ENCODE results near the gene DYNC1I1. TPM values are rescaled to one million over a fixed set of nuclear protein-coding genes. Genes with fewer than 3 reads are reported as not detected.

DYNC1I1 gene
- total RNA-seq, 4 donors from 2014 or later = 7.8 to 21.3 (median 11.6) TPM

GRCh38 chr7:96074871-96075270 lies 302.5 kb downstream of the DYNC1I1 start:
- Histone ChIP-seq H3K27me3 (peaks cover 0 to 10% (median 7%) of the 10 kb centered on the region in 3 donors), H3K36me3 (no peaks in the 10 kb centered on the region), H3K4me3 (no peak overlapping the region), H3K4me1 (no peaks in the 10 kb centered on the region), H3K9me3 (no peaks in the 10 kb centered on the region), H3K27ac (no peak overlapping the region)
- no peak for TF ChIP-seq POLR2A (IDR thresholded peaks at IDR 0.05)
- TF ChIP-seq, protein P1, sequence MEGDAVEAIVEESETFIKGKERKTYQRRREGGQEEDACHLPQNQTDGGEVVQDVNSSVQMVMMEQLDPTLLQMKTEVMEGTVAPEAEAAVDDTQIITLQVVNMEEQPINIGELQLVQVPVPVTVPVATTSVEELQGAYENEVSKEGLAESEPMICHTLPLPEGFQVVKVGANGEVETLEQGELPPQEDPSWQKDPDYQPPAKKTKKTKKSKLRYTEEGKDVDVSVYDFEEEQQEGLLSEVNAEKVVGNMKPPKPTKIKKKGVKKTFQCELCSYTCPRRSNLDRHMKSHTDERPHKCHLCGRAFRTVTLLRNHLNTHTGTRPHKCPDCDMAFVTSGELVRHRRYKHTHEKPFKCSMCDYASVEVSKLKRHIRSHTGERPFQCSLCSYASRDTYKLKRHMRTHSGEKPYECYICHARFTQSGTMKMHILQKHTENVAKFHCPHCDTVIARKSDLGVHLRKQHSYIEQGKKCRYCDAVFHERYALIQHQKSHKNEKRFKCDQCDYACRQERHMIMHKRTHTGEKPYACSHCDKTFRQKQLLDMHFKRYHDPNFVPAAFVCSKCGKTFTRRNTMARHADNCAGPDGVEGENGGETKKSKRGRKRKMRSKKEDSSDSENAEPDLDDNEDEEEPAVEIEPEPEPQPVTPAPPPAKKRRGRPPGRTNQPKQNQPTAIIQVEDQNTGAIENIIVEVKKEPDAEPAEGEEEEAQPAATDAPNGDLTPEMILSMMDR (IDR thresholded peaks at IDR 0.05 in 4 of 5, conservative IDR thresholded peaks at IDR 0.05 in 1 of 5) = no peak
- intact Hi-C loops (cut with DNase I; ENCODE audit: low total_unique reads) (loop anchor here (2.0 to 5.0 kb wide), 2 partner anchors 158 to 952 kb away; no protein-coding TSS in a partner anchor), in situ Hi-C loops (cut with MboI; ENCODE audit: low sequenced_read_pairs in 4 of 4) (loop anchor here in 3 of 4 donors (5.0 to 25.0 kb wide), 2 partner anchors 952 to 962 kb away; no protein-coding TSS in a partner anchor)
- no peak for DNase-seq
- ATAC-seq = no peak

- TF ChIP-seq, protein P1 (IDR thresholded peaks at IDR 0.05 in 4 of 5, conservative IDR thresholded peaks at IDR 0.05 in 1 of 5) = peak; percentile 48 to 82 (median 64)
- TF ChIP-seq POLR2A (IDR thresholded peaks at IDR 0.05) = no peak
- no peaks in the 10 kb centered on the region for H3K9me3 ChIP-seq
- H3K4me1 ChIP-seq = no peaks in the 10 kb centered on the region
- no peak overlapping the region for H3K27ac ChIP-seq
- H3K4me3 ChIP-seq = peak overlapping the region; percentile 51 to 66 (median 53)
- in situ Hi-C loops (cut with MboI; ENCODE audit: low sequenced_read_pairs in 4 of 4) = loop anchor here in 1 of 4 donors (5.0 kb wide), 1 partner anchor 952 kb away; no protein-coding TSS in a partner anchor
- peaks cover 0 to 10% (median 7%) of the 10 kb centered on the region in 3 donors for H3K27me3 ChIP-seq
- DNase-seq (peak; percentile 7 to 18), ATAC-seq (peak; percentile 69 to 77)
- no peaks in the 10 kb centered on the region for H3K36me3 ChIP-seq
- intact Hi-C loops (cut with DNase I; ENCODE audit: low total_unique reads) = loop anchor here (2.0 to 5.0 kb wide), 2 partner anchors 158 to 951 kb away; no protein-coding TSS in a partner anchor
Observed at GRCh38 chr7:96075510-96076349, 303.4 kb downstream of the DYNC1I1 start.

GRCh38 chr7:96076350-96076707 lies 304.0 kb downstream of the DYNC1I1 start:
- TF ChIP-seq POLR2A (IDR thresholded peaks at IDR 0.05) = no peak
- TF ChIP-seq, protein P1 (IDR thresholded peaks at IDR 0.05 in 4 of 5, conservative IDR thresholded peaks at IDR 0.05 in 1 of 5) = no peak
- Histone ChIP-seq H3K4me1 (no peaks in the 10 kb centered on the region), H3K27me3 (peaks cover 0 to 10% (median 7%) of the 10 kb centered on the region in 3 donors)

DNA sequence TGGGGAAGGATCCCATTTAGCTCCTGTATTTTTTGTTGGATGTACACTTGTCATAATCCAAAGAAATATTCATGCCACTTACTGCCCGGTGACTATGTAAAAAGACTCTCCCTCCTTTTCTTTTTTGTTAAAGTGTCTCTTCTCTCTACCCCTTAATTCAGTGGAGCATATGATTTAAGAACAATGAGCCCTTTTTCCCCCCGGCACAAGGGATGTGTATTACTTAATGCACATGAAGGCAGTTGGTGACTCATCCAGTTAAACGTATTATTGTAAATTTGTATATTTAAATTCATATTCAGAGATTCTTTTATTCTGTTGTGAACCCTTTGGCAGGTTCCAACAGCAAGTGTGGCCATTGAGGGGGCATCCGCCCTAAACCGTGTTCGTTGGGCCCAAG lies 307.7 kb downstream of the DYNC1I1 start:
- no peak for TF ChIP-seq POLR2A (IDR thresholded peaks at IDR 0.05)
- TF ChIP-seq, protein P1 (IDR thresholded peaks at IDR 0.05 in 4 of 5, conservative IDR thresholded peaks at IDR 0.05 in 1 of 5) = no peak
- Histone ChIP-seq H3K27me3 (peaks cover 0 to 10% (median 7%) of the 10 kb centered on the region in 3 donors), H3K4me3 (no peak overlapping the region), H3K4me1 (no peaks in the 10 kb centered on the region), H3K9me3 (no peaks in the 10 kb centered on the region), H3K27ac (no peak overlapping the region), H3K36me3 (no peaks in the 10 kb centered on the region)
- ATAC-seq (no peak), DNase-seq (no peak)
- intact Hi-C loops (cut with DNase I; ENCODE audit: low total_unique reads) = no loop called here
- in situ Hi-C loops (cut with MboI; ENCODE audit: low sequenced_read_pairs in 4 of 4) = no loop called here

More at GRCh38 chr7:96076350-96076707, 304.0 kb downstream of the DYNC1I1 start:
- ATAC-seq (no peak), DNase-seq (no peak)
- Histone ChIP-seq H3K27ac (no peak overlapping the region), H3K4me3 (peak overlapping the region in 2 of 4 donors; percentile 55 to 66), H3K36me3 (no peaks in the 10 kb centered on the region), H3K9me3 (no peaks in the 10 kb centered on the region)
- intact Hi-C loops (cut with DNase I; ENCODE audit: low total_unique reads) = loop anchor here (5.0 kb wide), 1 partner anchor 159 kb away; no protein-coding TSS in a partner anchor
- in situ Hi-C loops (cut with MboI; ENCODE audit: low sequenced_read_pairs in 4 of 4) = loop anchor here in 1 of 4 donors (5.0 kb wide), 1 partner anchor 951 kb away; no protein-coding TSS in a partner anchor

Measured in gastrocnemius medialis (tissue), 4 donors.